Sigmoid colon (tissue), 4 donors: ENCODE results near the gene FYB1.

Source experiments
- EP300 ChIP-seq, 4 donors: sonication (generic); formaldehyde crosslinking; IDR thresholded peaks; one replicate each; pipeline ENCODE4 v1.6.1; 2017; ENCODE audit warnings: antibody characterized with exemption in 4 of 4
- POLR2A ChIP-seq, 2 donors: fragments of 450-650 bp; IDR thresholded peaks; one replicate each; pipeline ENCODE4 v1.6.1; 2016; ENCODE audit warnings: antibody characterized with exemption in 2 of 2, mild to moderate bottlenecking in 2 of 2, moderate library complexity in 2 of 2
- POLR2AphosphoS5 ChIP-seq, 4 donors: sonication (generic); formaldehyde crosslinking; IDR thresholded peaks; one replicate each; pipeline ENCODE4 v1.6.1; 2017; ENCODE audit warnings: antibody characterized with exemption in 4 of 4
- TF ChIP-seq, protein P1 (sequence below), 4 experiments: fragments of 450-650 bp in 3 of 4; fragments of 200-600 bp in 1 of 4; IDR thresholded peaks; one replicate each; pipeline ENCODE4 v1.5.1; 2016 to 2019; ENCODE audit warnings: antibody characterized with exemption in 4 of 4, mild to moderate bottlenecking in 3 of 4, moderate library complexity in 2 of 4

DNA sequence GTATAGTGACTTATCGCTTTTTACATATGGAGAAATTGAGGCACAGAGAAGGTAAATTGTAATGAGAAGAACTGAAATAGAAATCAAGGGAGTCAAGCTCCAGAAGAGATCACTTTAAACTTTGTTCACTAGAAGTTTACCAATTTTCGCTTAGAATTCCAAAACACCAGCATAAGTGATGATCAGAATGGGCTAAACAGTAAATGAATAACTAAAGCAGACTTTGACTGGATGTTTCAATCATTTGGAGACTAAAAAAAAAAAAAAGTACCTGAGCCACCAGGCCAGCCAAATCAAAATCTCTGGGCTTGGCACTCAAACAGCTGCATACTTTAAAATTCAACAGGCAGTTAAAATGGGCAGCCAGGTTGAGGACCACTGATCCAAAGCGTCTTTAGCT is 38.2 kb upstream of the FYB1 start:
- TF ChIP-seq POLR2A (IDR thresholded peaks at IDR 0.05) = no peak
- TF ChIP-seq, protein P1, sequence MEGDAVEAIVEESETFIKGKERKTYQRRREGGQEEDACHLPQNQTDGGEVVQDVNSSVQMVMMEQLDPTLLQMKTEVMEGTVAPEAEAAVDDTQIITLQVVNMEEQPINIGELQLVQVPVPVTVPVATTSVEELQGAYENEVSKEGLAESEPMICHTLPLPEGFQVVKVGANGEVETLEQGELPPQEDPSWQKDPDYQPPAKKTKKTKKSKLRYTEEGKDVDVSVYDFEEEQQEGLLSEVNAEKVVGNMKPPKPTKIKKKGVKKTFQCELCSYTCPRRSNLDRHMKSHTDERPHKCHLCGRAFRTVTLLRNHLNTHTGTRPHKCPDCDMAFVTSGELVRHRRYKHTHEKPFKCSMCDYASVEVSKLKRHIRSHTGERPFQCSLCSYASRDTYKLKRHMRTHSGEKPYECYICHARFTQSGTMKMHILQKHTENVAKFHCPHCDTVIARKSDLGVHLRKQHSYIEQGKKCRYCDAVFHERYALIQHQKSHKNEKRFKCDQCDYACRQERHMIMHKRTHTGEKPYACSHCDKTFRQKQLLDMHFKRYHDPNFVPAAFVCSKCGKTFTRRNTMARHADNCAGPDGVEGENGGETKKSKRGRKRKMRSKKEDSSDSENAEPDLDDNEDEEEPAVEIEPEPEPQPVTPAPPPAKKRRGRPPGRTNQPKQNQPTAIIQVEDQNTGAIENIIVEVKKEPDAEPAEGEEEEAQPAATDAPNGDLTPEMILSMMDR (IDR thresholded peaks at IDR 0.05) = no peak
- no peak for TF ChIP-seq EP300 (IDR thresholded peaks at IDR 0.05)
- TF ChIP-seq POLR2AphosphoS5 (IDR thresholded peaks at IDR 0.05) = no peak
